Heart left ventricle (tissue), 16 donors: ENCODE data around the gene XPO1. TPM values are rescaled to one million over a fixed set of nuclear protein-coding genes. Genes with fewer than 3 reads are reported as not detected.
A peak's percentile ranks its signal among the peaks of the same experiment; 100 is the strongest.
"Not testable (repeated sequence)": the region's sequence is repeated elsewhere in the genome, so short reads cannot be mapped to it uniquely, and the experiment has no call there.

Experiments
- ATAC-seq, 4 donors: fragments of 200-7000 bp; cut with Tn5 transposase; one replicate each; pipeline ENCODE4 v1.9.1; 2020 to 2022; ENCODE audit warnings: moderate library complexity in 4 of 4, mild to moderate bottlenecking in 3 of 4, moderate number of reproducible peaks in 1 of 4
- DNase-seq, 5 donors: peaks; one replicate each; pipeline ENCODE4 v3.0.0-alpha.2; 2020
- H3K27ac ChIP-seq, 12 donors: fragments of 200-600 bp; sonication (generic) in 4 of 12; one replicate each; pipeline versions ENCODE4 v1.5.0 to v1.8.0; 2016 to 2022; ENCODE audit warnings: mild to moderate bottlenecking in 2 of 12
- H3K27me3 ChIP-seq, 9 donors: fragments of 200-600 bp; sonication (generic) in 2 of 9; one replicate each; pipeline versions ENCODE4 v1.5.1 to v1.8.0; 2016 to 2022; ENCODE audit warnings: mild to moderate bottlenecking in 3 of 9
- H3K36me3 ChIP-seq, 9 donors: fragments of 200-600 bp; sonication (generic) in 2 of 9; one replicate each; pipeline versions ENCODE4 v1.5.0 to v1.8.0; 2018 to 2022; ENCODE audit warnings: mild to moderate bottlenecking in 2 of 9
- H3K4me1 ChIP-seq, 12 donors: fragments of 200-600 bp; sonication (generic) in 4 of 12; one replicate each; pipeline versions ENCODE4 v1.5.0 to v1.8.0; 2016 to 2022; ENCODE audit warnings: mild to moderate bottlenecking in 3 of 12
- H3K4me3 ChIP-seq, 12 donors: fragments of 200-600 bp; sonication (generic) in 4 of 12; one replicate each; pipeline versions ENCODE4 v1.5.0 to v1.8.0; 2017 to 2022; ENCODE audit warnings: mild to moderate bottlenecking in 9 of 12, moderate library complexity in 4 of 12
- H3K9me3 ChIP-seq, 12 donors: fragments of 200-600 bp; sonication (generic) in 4 of 12; one replicate each; pipeline versions ENCODE4 v1.5.0 to v1.8.0; 2016 to 2022; ENCODE audit warnings: mild to moderate bottlenecking in 1 of 12
- CTCF ChIP-seq, 12 donors: fragments of 200-600 bp; sonication (generic) in 4 of 12; IDR thresholded peaks; one replicate each; pipeline versions ENCODE4 v1.5.0 to v1.8.0; 2018 to 2022; ENCODE audit warnings: antibody characterized with exemption in 12 of 12, mild to moderate bottlenecking in 5 of 12
- POLR2A ChIP-seq, 2 donors: fragments of 450-650 bp; IDR thresholded peaks; one replicate each; pipeline ENCODE4 v1.6.1; 2017; ENCODE audit warnings: antibody characterized with exemption in 2 of 2, mild to moderate bottlenecking in 2 of 2, moderate library complexity in 2 of 2
- WGBS, 4 donors: extraction: QIAGEN DNeasy Blood & Tissue Kit in 2 of 4; methylation state at CpG; one replicate each; pipeline versions ENCODE4 v1.1.5 to v1.1.7; 2013 to 2018; 5-methylcytosine and 5-hydroxymethylcytosine counted together
- intact Hi-C, 10 donors: fragments of 100-400 bp; cut with DNase I; formaldehyde crosslinking; loops; one replicate each; pipeline versions ENCODE4 v1.11.1 to v1.14.2; 2022
- polyA plus RNA-seq, 2 donors: library from polyadenylated mRNA; stranded (reverse); fragments of 200-250 nt; gene quantifications; one replicate each; pipeline ENCODE4 v1.2.3, GENCODE V29; 2013
- total RNA-seq, 9 donors: library from RNA; depleted of rRNA in 2 of 9; stranded (reverse); fragments of >200 nt in 2 of 9; fragmentation: NEBNext Ultra II Directional in 3 of 9; extraction: Animal tissue kit (Norgen Biotek cat#: 25700) in 3 of 9; gene quantifications; one replicate each; pipeline versions ENCODE4 v1.1.0 to v1.2.4, GENCODE V29; 2016 to 2023
- donor health status: ischemic (EF 13 %, LVEDD 7.1; RV severe dilation, severe dysfunction).
- donor health status: healthy with polysubstance abuse.
- donor health status: DM: no; HTN: yes; CAD: no.
- donor health status: DM: no; HTN: no; CAD: no.
- donor health status: ischemic (EF 25% LVEDD 6.9; RV normal size, moderate dysfunction).
- donor health status: ischemic (EF 25% LVEDD 5.7; RV mildly dilated, moderate dysfunction).
- donor health status: healthy.
- donor health status: DM: yes; HTN: yes; CAD: no.
- donor health status: ischemic (EF 35%, LVEDD 5.7; RV mildly dilated, moderate dysfunction).
- donor health status: nonischemic (EF 11% LVEDD 7.7; RV severe dilation, severe dysfunction).
- donor health status: DM: yes; HTN: yes; CAD: no.
- donor health status: PGD.
- donor health status: ischemic (EF 29% LVEDD 5.4; RV normal size, mild dysfunction).
- donor health status: nonischemic (EF 23%, LVEDD 6.1; RV moderate dilation, normal function).

XPO1 gene
- total and polyA plus RNA-seq, 11 donors = 31.1 to 110 (median 74.6) TPM

- Histone ChIP-seq H3K9me3 (peaks cover 0 to 19% (median 0%) of the 10 kb centered on the region in 12 donors), H3K27ac (no peak overlapping the region), H3K4me3 (no peak overlapping the region), H3K4me1 (peaks cover 0 to 18% (median 5%) of the 10 kb centered on the region in 12 donors), H3K27me3 (no peaks in the 10 kb centered on the region), H3K36me3 (peaks cover 0 to 7% (median 0%) of the 10 kb centered on the region in 9 donors)
- DNase-seq = no peak
- intact Hi-C loops = no loop called here
- no peak for ATAC-seq
- 68 to 90% (median 80%) methylated on average over 2 of the region's 2 CpGs for WGBS, 4 donors
- TF ChIP-seq CTCF (IDR thresholded peaks at IDR 0.05) (no peak), POLR2A (IDR thresholded peaks at IDR 0.05) (no peak)
Observed at GRCh38 chr2:61448229-61448628, 89.9 kb downstream of the XPO1 start.

- H3K4me3 ChIP-seq, H3K27ac ChIP-seq, DNase-seq, ATAC-seq, intact Hi-C loops, H3K27me3 ChIP-seq, H3K36me3 ChIP-seq: not testable (repeated sequence)
- Histone ChIP-seq H3K4me1 (peaks cover 0 to 27% (median 10%) of the 10 kb centered on the region in 12 donors), H3K9me3 (peaks cover 0 to 19% (median 0%) of the 10 kb centered on the region in 12 donors)
- WGBS, 4 donors = 85 to 92% (median 89%) methylated on average over 7 of the region's 7 CpGs
Observed at GRCh38 chr2:61446971-61447370, 91.2 kb downstream of the XPO1 start.

- WGBS, 4 donors = 78 to 89% (median 85%) methylated on average over 7 of the region's 7 CpGs
- peaks cover 0 to under 1% (median 0%) of the 10 kb centered on the region in 12 donors for H3K9me3 ChIP-seq
- DNase-seq (no peak), ATAC-seq (no peak)
- H3K36me3 ChIP-seq = no peaks in the 10 kb centered on the region
- H3K4me3 ChIP-seq = no peak overlapping the region
- H3K27ac ChIP-seq = no peak overlapping the region
- intact Hi-C loops = no loop called here
- no peaks in the 10 kb centered on the region for H3K27me3 ChIP-seq
- TF ChIP-seq CTCF (IDR thresholded peaks at IDR 0.05) (no peak), POLR2A (IDR thresholded peaks at IDR 0.05) (no peak)
- peaks cover 0 to 55% (median 32%) of the 10 kb centered on the region in 12 donors for H3K4me1 ChIP-seq
Observed at GRCh38 chr2:61443342-61444041, 94.7 kb downstream of the XPO1 start.

GRCh38 chr2:61439241-61440002, 98.7 kb downstream of the XPO1 start:
- H3K36me3 ChIP-seq = no peaks in the 10 kb centered on the region
- peak overlapping the region in 10 of 12 donors; percentile 18 to 74 (median 52) for H3K27ac ChIP-seq
- no peaks in the 10 kb centered on the region for H3K27me3 ChIP-seq
- TF ChIP-seq CTCF (IDR thresholded peaks at IDR 0.05) (no peak), POLR2A (IDR thresholded peaks at IDR 0.05) (no peak)
- intact Hi-C loops = no loop called here
- 61 to 68% (median 66%) methylated on average over 4 to 7 of the region's 7 CpGs for WGBS, 4 donors
- ATAC-seq = peak; percentile 89 to 93 (median 93)
- no peak overlapping the region for H3K4me3 ChIP-seq
- H3K4me1 ChIP-seq = peaks cover 0 to 80% (median 38%) of the 10 kb centered on the region in 12 donors
- peaks cover 0 to 30% (median 8%) of the 10 kb centered on the region in 12 donors for H3K9me3 ChIP-seq
- DNase-seq = peak; percentile 59 to 86 (median 75)
